HG02763 (cell line): Measurements from ENCODE around the gene KIF26B.
"Not testable (repeated sequence)": the region's sequence is repeated elsewhere in the genome, so short reads cannot be mapped to it uniquely, and the experiment has no call there.

Experiments
- ATAC-seq: cut with Tn5 transposase; IDR thresholded peaks from one replicate; pipeline ENCODE4 v1.9.1; 2021; ENCODE audit warnings: mild to moderate bottlenecking, moderate library complexity; ENCODE audit not compliant: unreplicated experiment

Gene KIF26B

DNA sequence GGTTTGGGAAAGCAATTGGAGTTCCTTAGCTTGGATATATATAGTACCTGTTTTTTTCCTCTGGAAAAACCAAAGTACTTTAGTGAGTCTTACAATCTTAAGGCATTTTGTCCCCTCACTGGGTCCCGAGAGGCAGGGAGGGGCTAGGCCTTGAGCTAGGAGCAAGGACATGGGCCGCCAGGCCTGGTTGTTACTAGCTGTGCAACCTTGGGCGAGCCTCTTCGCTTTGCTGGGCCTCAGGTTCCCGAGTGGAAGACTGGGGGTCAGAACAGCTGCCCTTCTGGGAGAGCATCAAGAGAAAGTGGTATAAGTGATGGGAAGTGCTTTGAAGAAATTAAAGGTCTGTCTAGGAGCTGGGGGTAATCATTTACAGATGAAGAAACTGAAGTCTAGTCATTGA lies 553.2 kb downstream of the KIF26B start:
- ATAC-seq: no peak

DNA sequence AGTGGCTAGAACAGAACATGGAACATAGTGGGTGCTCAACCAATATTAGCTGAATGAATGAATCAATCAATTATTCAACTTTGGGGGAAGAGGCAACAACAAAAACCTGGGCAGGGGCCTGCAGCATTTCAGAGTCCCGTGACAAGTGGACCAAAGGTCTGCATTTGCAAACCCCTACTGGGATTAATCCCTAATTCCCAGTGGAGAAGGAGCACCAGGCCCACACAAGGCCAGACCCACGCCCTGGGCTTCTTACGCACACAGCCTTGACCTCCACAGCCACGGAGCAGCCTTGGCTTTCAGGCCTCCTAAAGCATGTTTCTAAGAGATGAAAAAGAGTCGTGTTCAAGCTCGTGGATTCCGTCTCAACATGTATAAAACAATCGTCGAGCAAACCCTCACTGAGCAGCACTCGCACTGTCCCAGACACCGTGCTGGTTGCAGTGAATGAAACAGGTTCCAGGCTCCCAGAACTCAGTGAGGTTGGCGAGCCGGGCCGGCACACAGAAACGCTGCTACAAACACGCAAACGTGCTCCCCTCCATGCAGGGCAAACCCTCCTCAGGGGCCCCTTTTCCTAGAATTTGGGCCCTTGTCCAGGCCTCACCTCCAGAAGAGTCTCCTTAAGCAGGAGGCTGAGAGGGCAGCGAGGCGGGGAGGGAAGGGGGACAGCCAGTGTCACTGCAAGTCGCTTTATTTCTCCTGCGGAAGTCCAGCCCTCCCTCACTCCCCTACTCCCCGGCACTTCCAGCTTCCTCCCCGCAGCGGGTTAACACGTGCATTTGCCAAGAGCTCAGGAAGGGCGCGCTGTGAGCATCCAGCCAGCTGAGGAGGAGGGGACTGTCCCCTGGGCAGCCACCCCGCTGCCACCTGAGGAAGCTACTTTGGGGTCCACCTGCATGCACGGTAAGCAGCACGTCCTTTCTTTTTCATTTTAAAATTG lies 556.4 kb downstream of the KIF26B start:
- no peak for ATAC-seq

DNA sequence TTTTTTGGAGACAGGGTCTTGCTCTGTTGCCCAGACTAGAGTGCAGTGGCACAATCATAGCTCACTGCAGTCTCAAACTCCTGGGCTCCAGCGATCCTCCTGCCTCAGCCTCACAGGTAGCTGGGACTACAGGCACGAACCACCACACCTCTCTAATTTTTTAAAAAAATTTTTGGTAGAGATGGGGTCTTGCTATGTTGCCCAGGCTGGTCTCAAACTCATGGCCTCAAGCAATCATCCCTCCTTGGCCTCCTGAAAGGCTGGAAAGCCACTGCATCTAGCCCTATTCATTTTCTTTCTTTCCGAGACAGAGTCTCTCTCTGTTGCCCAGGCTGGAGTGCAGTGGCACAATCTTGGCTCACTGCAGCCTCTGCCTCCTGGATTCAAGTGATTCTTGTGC lies 559.2 kb downstream of the KIF26B start:
- ATAC-seq: not testable (repeated sequence)

DNA sequence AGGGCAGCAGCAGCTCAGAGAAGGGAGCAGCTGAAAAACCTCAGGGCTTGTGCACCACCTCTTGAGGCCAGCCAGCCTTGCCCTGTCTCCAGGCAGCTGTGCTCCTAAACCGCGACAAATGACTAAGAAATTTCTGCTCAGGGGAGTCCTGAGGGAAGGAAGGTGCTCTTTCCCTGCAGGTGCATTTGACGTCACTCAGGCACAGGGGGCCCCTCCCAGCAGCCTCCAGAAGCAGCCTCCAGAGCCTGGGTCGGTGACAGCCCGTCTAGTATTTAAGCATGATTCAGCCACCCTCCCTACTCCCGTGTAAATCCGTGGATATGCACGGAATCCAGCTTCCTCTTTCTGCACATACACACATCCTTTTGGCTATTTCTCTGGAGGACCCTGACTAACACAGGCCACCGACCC lies 560.5 kb downstream of the KIF26B start:
- ATAC-seq: no peak

DNA sequence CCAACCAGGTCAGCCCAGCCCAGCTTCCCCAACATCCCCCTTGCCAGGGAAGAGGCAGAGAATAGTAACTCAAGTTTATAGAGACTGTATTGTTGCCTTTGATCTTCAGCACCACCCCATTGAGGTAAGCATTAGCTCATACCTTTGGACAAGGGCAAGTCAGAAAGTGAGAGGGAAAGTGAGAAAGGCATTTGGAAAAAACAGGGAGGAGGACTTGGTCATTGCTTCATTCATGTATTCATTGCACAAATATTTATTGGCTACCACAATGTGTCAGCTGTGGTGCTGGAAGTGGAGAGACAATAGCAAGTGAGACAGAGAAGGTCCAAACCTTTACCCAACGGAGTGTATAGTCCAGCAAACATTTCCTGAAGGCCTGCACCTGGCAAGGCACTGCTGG lies 561.2 kb downstream of the KIF26B start:
- no peak for ATAC-seq

DNA sequence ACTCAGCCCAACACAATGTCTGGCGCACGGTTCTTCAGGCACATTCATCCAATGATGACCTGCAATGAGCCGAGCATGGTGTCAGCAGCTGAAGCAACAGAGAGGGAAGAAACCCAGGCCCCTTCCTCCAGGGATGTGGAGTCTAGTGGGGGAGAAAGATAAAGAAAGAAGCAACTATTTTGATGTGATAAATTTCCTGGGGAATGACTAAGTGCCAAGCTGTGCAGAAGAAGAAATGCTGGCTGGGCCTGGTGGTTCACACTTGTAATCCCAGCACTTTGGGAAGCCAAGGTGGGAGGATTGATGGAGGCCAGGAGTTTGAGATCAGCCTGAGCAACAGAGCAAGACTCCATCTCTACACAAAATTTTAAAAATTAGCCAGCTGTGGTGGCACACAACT lies 561.8 kb downstream of the KIF26B start:
- no peak for ATAC-seq

DNA sequence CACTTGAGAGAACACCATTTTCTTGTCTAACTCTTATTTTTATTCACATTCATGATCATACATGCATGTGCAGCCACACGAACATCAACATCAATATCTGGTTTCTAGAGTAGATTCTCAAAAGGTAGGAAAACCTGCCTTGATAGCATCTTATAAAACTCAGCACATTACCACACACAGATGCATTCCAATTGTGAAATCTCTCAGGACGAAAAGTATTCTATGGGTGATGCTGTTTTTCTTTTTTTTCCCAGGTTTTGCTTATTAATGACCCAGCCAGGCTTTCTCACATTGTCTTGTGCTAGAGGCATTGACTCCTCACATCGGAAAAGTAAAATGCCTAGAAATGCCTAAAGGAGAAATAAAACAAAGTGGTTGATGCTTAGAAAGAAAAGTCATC lies 562.8 kb downstream of the KIF26B start:
- ATAC-seq: no peak

DNA sequence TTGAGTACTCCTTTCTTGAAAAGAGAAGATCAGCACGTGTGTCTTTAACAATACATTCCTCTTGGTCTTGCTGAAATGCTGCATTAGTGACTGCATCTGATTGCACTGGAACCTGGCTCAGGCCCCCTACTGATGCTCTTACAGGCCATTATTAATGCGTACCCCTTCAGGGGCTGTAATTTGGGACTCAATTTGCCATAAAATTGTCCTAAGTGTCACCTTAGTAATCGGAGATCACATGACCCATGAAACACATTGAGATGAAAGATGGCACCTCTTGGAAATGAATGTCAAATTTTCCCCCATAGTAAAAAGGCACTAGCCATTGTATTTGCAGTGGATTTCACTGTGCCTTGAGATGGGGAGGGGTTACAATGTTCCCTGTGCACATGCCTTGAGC lies 563.3 kb downstream of the KIF26B start:
- ATAC-seq: no peak

DNA sequence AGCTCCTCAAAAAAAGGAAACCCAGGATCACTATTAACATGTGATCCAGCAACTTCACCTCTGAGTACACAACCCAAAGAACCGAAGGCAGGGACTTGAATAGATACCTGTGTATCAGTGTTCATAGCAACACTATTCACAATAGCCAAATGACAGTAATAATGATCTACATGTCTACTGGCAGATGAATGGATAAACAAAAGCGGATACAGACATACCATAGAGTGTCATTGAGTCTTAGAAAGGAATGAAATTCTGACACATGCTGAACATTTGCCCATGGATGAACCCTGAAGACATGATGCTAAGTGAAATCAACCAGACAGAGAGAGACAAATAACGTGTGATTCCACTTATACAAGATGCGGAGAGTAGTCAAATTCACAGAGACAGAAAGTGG lies 564.2 kb downstream of the KIF26B start:
- ATAC-seq: no peak

DNA sequence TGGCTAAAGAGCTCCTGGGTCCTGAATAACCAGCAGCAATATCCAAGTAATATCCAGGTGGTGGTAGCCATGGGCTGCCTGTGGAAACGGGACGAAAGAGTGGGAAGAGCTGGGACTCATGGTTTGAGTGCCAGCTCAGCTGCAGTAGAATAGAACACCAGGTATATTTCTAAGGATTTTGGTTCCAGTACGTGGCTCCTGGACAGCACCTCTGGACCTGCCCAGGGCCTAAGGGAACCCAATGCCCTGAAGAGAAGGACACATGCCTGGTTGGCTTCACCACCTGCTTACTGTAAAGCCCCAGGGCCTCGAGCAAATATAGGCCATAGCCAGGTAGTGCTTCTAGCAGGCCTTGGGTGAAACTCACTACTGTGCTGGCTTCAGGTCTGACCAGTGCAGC lies 566.7 kb downstream of the KIF26B start:
- ATAC-seq: no peak

DNA sequence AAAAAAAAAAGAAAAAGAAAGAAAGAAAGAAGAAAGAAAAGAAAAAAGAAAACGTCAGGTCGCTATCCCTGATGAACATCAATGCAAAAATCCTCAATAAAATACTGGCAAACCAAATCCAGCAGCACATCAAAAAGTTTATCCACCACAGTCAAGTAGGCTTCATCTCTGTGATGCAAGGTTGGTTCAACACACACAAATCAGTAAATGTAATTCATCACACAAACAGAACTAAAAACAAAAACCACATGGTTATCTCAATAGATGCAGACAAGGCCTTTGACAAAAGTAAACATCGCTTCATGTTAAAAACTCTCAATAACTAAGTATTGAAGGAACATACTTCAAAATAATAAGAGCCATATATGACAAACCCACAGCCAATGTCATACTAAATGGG lies 573.2 kb downstream of the KIF26B start:
- ATAC-seq: not testable (repeated sequence)

DNA sequence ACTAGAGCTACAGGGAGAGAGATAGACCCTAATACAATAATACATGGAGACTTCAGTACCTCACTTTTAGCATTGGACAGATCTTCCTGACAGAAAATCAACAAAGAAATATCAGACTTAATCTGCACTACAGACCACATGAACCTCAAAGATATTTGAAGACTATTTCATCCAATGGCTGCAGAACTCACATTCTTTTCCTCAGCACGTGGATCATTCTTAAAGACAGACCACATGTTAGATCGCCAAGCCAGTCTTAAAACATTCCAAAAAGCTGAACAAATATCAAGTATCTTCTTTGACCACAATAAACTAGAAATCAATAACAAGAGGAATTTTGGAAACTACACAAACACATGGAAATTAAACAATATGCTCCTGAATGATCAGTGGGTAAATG lies 576.0 kb downstream of the KIF26B start:
- no peak for ATAC-seq

DNA sequence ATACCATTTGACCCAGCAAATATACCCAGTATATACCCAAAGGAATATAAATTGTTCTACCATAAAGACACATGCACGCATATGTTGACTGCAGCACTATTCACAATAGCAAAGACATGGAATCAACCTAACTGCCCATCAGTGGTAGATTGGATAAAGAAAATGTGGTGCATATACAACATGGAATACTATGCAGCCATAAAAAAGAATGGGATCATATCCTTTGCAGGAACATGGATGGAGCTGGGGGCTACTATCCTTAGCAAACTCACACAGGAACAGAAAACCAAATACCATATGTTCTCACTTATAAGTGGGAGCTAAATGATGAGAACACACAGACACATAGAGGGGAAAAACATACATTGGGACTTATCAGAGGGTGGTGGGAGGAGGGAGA lies 585.6 kb downstream of the KIF26B start:
- not testable (repeated sequence) for ATAC-seq

DNA sequence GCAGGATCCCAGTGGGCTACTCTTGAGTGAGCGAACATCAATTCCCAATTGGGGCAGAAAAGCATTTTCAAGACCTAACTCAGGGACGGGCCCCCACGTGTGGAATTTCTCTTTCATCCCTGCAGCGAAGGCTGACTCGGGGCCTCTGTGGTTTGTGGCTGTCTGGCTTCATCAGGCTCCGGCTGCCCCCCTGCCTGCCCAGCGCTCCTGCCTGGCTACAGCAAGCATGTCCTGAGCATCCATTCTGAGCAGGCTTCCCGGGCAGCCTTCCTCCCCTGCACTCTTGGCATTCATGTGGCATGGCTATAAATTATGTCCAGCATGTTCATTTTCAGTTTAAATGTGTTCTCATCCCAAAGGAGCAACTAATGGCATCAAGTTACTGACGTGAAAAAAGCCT lies 588.1 kb downstream of the KIF26B start:
- ATAC-seq: no peak

DNA sequence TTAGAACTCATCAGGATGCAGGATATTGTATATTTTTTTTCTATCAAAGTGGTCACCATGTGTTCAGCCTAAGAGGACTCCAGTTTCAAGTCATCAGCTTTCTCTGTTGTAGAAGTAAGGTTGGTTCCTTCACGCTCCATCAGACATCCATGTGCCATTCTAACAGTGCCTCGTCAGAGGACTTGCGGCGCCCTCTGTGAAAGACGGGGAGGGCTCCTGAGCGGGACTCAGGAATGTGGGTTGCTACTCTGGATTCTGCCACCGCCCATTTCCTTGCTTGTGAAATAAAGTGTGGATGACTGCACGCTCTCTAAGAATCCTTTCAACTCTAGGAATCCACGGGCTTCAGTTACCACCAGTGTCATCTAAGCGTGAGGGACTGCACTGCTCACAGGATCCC lies 593.5 kb downstream of the KIF26B start:
- ATAC-seq: no peak

DNA sequence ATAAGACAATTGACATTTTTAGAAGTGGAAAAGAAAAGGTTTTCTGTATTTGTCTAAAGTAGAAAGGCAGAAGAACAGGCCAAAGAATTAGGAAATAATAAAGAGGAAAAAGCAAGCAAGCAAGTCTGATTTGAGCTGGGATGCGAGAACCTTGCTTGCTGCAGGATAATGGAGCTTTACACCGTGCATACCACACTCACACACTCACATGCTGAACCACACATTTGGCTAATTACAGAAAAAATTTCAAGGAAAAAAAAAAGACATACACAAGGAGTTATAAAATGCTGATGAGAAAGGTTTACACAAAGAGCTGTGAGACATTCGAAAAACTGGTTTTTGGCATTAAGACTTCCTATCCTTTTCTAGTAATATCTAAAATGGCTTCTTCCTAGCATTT lies 593.9 kb downstream of the KIF26B start:
- ATAC-seq: no peak

DNA sequence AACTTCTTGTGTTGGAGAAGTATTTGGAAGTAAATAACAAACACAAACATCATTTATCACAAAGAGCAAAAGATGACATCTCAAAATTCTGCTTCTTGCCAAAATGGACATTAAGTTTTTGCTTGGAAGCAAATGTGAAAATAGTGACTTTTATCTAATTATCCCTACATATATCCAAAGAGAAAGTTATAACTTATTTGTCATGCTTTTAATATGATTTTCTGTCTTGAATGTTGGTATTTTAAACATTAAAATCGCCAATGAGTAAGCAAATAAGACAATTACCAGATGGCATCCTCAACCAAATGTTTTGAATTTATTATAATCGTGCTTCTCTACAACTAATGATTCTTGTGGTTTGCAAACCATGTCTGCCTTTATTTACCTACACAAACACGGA lies 594.3 kb downstream of the KIF26B start:
- ATAC-seq: no peak

DNA sequence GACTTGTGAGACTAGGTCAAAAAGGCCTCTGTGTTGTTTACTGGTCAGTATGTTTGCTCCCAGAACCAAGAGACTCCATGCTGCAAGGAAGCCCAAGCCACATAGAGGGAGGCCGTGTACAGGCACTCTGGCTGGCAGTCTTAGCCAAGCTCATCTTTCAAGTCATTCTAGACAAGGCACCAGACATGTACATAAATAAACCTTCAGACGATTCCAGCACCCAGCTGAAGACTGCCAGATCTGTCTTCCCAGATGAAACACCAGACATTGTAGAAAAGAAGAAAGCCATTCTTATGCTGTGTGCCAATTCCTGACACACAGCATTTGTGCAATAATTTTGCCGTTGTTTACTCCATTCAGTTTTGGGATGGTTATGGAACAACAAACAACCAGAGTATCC lies 595.5 kb downstream of the KIF26B start:
- no peak for ATAC-seq

DNA sequence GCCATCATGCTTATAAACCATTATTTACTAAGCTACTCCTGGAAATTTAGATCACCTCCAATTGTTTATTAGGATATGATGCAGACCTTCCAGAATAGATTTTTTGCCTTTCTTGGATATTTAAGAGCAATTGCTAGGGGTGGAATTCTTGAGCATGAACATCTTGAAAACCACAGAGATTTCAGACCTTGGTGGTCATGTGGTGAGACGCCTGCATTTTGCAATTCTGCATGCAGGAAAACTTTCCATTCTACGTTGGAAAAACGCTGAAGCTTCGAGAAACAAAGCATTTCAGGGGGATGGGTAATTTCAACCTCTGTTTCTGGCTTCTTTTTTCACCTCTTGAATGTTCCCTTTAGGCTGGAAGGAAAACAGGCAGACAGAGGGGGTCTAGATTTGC lies 596.3 kb downstream of the KIF26B start:
- ATAC-seq: no peak

DNA sequence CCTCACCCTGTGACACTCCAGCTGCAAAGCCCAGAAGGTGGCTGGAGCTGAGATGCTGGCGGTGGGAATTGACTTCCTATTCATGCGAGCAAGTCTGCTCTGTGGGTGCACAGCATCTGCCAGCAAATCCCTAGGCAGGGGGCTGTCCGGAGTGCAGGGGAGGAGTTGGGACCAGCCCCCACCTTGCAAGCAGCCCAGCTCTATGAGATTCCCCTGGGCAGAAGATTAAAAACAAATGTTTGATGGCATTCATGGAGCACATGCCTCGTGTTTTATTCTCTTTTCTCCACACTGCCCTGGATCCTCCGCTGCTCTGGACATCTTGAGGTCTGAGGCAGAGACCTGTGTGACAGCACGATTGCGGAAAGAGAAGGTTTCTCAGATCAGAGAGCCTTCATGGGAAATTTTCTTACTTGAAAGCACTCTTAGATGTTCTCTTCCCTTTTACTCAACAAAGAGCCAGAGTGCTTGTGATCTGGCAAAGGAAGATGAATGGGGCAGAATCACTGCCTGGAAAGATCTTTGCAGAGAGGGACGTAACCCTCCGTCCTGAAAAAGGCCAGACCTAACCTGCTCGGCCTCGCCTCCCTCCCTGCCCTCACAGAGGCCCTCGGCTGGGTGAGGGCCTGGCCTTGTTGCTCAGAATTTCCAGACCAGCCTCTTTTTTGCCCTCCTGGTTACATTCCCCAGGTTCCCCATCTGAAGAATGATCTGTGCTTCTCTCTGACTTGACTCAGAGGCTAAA lies 597.1 kb downstream of the KIF26B start:
- ATAC-seq: no peak

DNA sequence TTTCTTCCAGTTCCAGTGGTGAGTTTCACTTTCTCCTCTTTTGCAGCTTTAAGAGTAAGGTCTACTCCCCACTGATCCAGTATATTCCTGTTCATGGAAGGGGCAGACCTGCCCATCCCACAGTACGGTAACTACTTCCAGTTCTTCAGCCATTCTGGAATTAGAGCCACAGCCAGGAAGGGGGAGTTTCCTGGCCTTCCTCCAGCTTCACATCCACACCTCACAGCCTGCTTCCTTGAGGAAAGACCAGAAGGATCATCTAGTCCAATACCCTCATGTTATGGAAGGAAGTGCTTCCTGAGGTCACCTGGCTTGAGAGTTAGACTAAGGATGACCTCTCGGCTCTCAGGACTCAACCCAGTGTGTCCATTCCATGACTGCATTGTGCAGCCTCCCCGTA lies 597.8 kb downstream of the KIF26B start:
- no peak for ATAC-seq

DNA sequence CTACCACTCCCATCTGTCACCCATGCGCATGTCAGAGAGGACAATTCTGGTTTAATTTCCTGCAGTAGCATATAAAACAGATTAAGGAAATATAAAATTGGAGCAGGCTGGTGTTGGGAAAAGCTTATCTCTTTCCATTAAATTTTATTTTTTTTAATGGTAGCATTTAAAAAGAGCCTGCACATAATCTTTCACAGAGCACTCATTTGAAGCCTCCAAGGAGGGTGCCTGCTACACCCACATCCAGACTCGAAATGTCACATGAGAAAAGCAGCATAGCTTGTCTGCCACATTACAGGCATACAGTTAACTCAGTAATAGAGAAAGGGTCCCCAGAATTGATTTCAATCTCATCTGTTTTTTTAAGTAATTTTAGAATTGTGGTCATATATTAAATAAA lies 599.0 kb downstream of the KIF26B start:
- ATAC-seq: no peak
